ENCODE data around the gene CAMK1D. TPM values are rescaled to one million over a fixed set of nuclear protein-coding genes. Genes with fewer than 3 reads are reported as not detected.

Gene CAMK1D
- total RNA-seq, 1 experiment from 2014 or later, result 6.3 TPM

- H2BK12ac ChIP-seq (ENCODE audit: insufficient read length, low read depth, low read length), result no peak overlapping the region
- no peak overlapping the region for H2AFZ ChIP-seq (ENCODE audit: low read length)
- no peak for TF ChIP-seq CTCF (conservative IDR thresholded peaks at IDR 0.05)
- H3K18ac ChIP-seq (ENCODE audit: insufficient read length, low read depth, low read length), result no peak overlapping the region
- H4K8ac ChIP-seq (replicated peaks; ENCODE audit: insufficient read length, low read depth, low read length), result no peak overlapping the region
- H3K27ac ChIP-seq (ENCODE audit: insufficient read length, low read depth, low read length), result no peak overlapping the region
- no peak overlapping the region for H4K5ac ChIP-seq (ENCODE audit: insufficient read length, low read depth, low read length)
- no peaks in the 10 kb centered on the region for H4K20me1 ChIP-seq (ENCODE audit: control insufficient read depth, insufficient read depth, insufficient read length)
- H3K4ac ChIP-seq (ENCODE audit: low read depth, low read length), result no peak overlapping the region
- H3K56ac ChIP-seq (ENCODE audit: insufficient read length, low read depth, low read length), result no peak overlapping the region
- no peak overlapping the region for H3T11ph ChIP-seq (ENCODE audit: low read length)
- no peak overlapping the region for H4K91ac ChIP-seq (ENCODE audit: insufficient read length, low read depth, low read length)
- H3K23me2 ChIP-seq (ENCODE audit: insufficient read length, low read depth, low read length, poor library complexity, severe bottlenecking), result no peaks in the 10 kb centered on the region
- H3K4me2 ChIP-seq (ENCODE audit: insufficient read depth, insufficient read length, low read length), result no peak overlapping the region
- no peak overlapping the region for H3K4me3 Mint-ChIP-seq
- no peaks in the 10 kb centered on the region for H3K9me3 ChIP-seq (ENCODE audit: control insufficient read depth, low read depth, low read length)
- H2AK5ac ChIP-seq (ENCODE audit: insufficient read length, low read length), result no peak overlapping the region
- H3K14ac ChIP-seq (ENCODE audit: insufficient read depth, low read length), result no peak overlapping the region
- H2BK5ac ChIP-seq (ENCODE audit: insufficient read length, low read length), result no peak overlapping the region
- no peak for DNase-seq
- H2BK20ac ChIP-seq (ENCODE audit: low read depth, low read length, poor library complexity, severe bottlenecking), result no peak overlapping the region
- H2BK120ac ChIP-seq (ENCODE audit: low read depth, low read length, poor library complexity, severe bottlenecking), result no peak overlapping the region
- no CpG with 5 or more reads among the region's 4 CpGs for WGBS (ENCODE audit: extremely low coverage, insufficient read length, low lambda C conversion rate)
- H3K9ac ChIP-seq (ENCODE audit: extremely low read depth, insufficient read length, low read length), result no peak overlapping the region
- no peaks in the 10 kb centered on the region for H3K36me3 Mint-ChIP-seq (ENCODE audit: insufficient read depth in 1 of 3, low read depth in 3 of 3)
- no peaks in the 10 kb centered on the region for H3K9me3 Mint-ChIP-seq
- no peak overlapping the region for H2BK15ac ChIP-seq (ENCODE audit: low read depth, low read length)
- H3K23ac ChIP-seq (ENCODE audit: insufficient read length, low read depth, low read length), result no peak overlapping the region
- no peaks in the 10 kb centered on the region for H3K4me1 Mint-ChIP-seq
- no peaks in the 10 kb centered on the region for H3K79me1 ChIP-seq (ENCODE audit: insufficient read depth, low read depth, low read length, poor library complexity, severe bottlenecking)
- no peaks in the 10 kb centered on the region for H3K79me2 ChIP-seq (ENCODE audit: insufficient read depth, low read length)
- no peaks in the 10 kb centered on the region for H3K4me1 ChIP-seq (ENCODE audit: insufficient read depth, low read length)
- no peaks in the 10 kb centered on the region for H3K27me3 ChIP-seq (ENCODE audit: insufficient read depth, low read length)
- H3K27ac Mint-ChIP-seq, result no peak overlapping the region; a peak in 2 of 7 replicates
- no peaks in the 10 kb centered on the region for H3K27me3 Mint-ChIP-seq (ENCODE audit: low read depth)
Measured at GRCh38 chr10:12367272-12367671, 17.9 kb downstream of the CAMK1D start.

Measured in H9 (cell line).